Measurements from ENCODE around the gene KCNK10.

Gene KCNK10

DNA sequence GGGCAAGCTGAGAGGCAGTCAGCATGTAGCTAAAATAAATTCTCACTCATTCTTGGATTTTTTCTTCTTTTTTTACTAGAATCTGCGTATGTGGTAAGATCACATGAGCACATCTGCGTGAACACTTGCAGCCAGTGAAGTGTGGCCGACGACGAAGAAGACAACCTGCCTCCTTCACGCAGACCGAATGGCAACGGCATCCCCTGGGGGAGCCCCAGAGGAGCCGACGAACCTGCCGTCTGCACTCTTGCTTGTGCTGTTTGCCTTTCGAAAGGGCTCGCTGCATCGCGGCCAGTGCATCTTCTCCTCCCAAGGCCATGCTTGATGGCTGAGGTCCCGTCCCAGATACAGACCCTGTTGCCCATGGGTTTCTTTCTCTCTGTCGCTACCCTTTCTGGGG lies 113.8 kb downstream of the KCNK10 start:
- DNase-seq (ENCODE audit: low read depth, low spot score): no peak
- H3K4me1 ChIP-seq (ENCODE audit: insufficient read depth, insufficient read length): no peaks in the 10 kb centered on the region
- H3K4me3 ChIP-seq (ENCODE audit: insufficient read length, low read depth): no peak overlapping the region
- H3K9me3 ChIP-seq (ENCODE audit: insufficient read depth, low read length): no peaks in the 10 kb centered on the region
- H3K9ac ChIP-seq (ENCODE audit: insufficient read length, low read depth): no peak overlapping the region
- TF ChIP-seq YY1 (IDR thresholded peaks at IDR 0.05; ENCODE audit: insufficient read depth, insufficient read length) (no peak), SUZ12 (IDR thresholded peaks at IDR 0.05; ENCODE audit: extremely low read depth, insufficient read depth, insufficient read length) (no peak), ZNF274 (IDR thresholded peaks at IDR 0.05; ENCODE audit: low read depth, low read length) (no peak)
- H3K36me3 ChIP-seq (ENCODE audit: insufficient read depth, insufficient read length, low read length): no peaks in the 10 kb centered on the region
- H3K27me3 ChIP-seq (ENCODE audit: insufficient read depth, insufficient read length): no peaks in the 10 kb centered on the region

DNA sequence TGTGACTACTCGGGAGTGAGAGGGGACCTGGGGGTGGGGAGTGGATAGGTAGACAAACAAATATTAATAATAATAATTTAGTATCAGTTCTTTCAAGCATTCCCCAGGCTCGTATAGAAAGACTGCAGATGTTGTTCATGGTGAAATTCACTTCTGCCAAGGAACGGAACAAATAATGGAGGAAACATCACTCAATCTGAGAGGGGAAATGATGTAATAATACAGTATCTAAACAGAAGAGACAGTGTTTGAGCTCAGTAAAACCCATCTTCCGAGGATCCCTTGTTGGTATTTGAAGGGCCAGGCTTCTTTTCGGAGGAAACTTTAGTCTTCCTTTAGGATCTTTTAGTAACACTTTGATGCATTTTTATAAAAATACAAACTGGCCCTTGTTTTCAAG lies 114.2 kb downstream of the KCNK10 start:
- Histone ChIP-seq H3K4me1 (ENCODE audit: insufficient read depth, insufficient read length) (no peaks in the 10 kb centered on the region), H3K9me3 (ENCODE audit: insufficient read depth, low read length) (no peaks in the 10 kb centered on the region), H3K27me3 (ENCODE audit: insufficient read depth, insufficient read length) (no peaks in the 10 kb centered on the region), H3K4me3 (ENCODE audit: insufficient read length, low read depth) (no peak overlapping the region), H3K36me3 (ENCODE audit: insufficient read depth, insufficient read length, low read length) (no peaks in the 10 kb centered on the region), H3K9ac (ENCODE audit: insufficient read length, low read depth) (no peak overlapping the region)
- no peak for DNase-seq (ENCODE audit: low read depth, low spot score)
- no peak for TF ChIP-seq SUZ12 (IDR thresholded peaks at IDR 0.05; ENCODE audit: extremely low read depth, insufficient read depth, insufficient read length)
- no peak for TF ChIP-seq ZNF274 (IDR thresholded peaks at IDR 0.05; ENCODE audit: low read depth, low read length)
- TF ChIP-seq YY1 (IDR thresholded peaks at IDR 0.05; ENCODE audit: insufficient read depth, insufficient read length): no peak

DNA sequence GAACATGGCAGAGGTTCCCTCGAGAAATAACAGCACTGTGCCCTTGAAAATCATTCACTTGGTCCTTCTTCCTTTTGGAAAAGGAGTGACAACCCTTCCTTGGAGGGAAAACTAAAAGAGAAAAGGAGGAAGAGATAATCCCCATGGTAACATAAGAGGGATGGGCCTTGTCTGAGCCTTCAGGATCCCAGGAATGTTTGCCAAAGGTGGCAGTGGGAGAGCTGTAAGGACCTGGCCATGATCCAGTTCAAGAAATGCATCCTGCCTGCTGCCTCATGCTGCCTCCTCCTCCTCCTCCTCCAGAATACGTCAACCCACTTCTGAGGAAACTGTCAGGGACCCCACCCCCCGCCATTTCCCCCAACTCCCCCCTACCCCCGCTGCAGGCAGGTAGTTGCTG lies 118.8 kb downstream of the KCNK10 start:
- Histone ChIP-seq H3K9ac (ENCODE audit: insufficient read length, low read depth) (no peak overlapping the region), H3K36me3 (ENCODE audit: insufficient read depth, insufficient read length, low read length) (no peaks in the 10 kb centered on the region), H3K27me3 (ENCODE audit: insufficient read depth, insufficient read length) (no peaks in the 10 kb centered on the region), H3K9me3 (ENCODE audit: insufficient read depth, low read length) (no peaks in the 10 kb centered on the region), H3K4me3 (ENCODE audit: insufficient read length, low read depth) (no peak overlapping the region), H3K4me1 (ENCODE audit: insufficient read depth, insufficient read length) (no peaks in the 10 kb centered on the region)
- TF ChIP-seq ZNF274 (IDR thresholded peaks at IDR 0.05; ENCODE audit: low read depth, low read length) (no peak), YY1 (IDR thresholded peaks at IDR 0.05; ENCODE audit: insufficient read depth, insufficient read length) (no peak), SUZ12 (IDR thresholded peaks at IDR 0.05; ENCODE audit: extremely low read depth, insufficient read depth, insufficient read length) (no peak)
- DNase-seq (ENCODE audit: low read depth, low spot score): no peak

DNA sequence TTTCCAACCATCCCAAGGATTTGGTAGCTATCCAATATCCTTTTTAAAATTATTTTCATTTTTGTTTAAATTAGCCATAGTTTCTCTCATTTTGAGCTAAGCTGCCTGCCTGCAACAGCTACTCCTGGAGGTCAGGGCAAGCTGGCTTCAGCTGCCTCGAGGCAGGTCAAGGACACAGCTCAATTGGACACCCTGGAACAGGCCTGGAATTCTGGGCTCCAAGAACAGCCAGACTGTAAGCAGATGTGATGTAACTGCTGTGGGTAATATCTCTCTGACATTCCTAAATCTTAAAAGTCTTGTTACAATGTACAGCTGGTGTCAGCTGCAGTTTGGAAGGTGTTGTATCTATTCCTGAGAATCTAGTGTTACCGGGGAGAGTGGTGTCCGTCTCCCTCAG lies 119.8 kb downstream of the KCNK10 start:
- H3K27me3 ChIP-seq (ENCODE audit: insufficient read depth, insufficient read length): no peaks in the 10 kb centered on the region
- TF ChIP-seq YY1 (IDR thresholded peaks at IDR 0.05; ENCODE audit: insufficient read depth, insufficient read length) (no peak), ZNF274 (IDR thresholded peaks at IDR 0.05; ENCODE audit: low read depth, low read length) (no peak), SUZ12 (IDR thresholded peaks at IDR 0.05; ENCODE audit: extremely low read depth, insufficient read depth, insufficient read length) (no peak)
- no peaks in the 10 kb centered on the region for H3K4me1 ChIP-seq (ENCODE audit: insufficient read depth, insufficient read length)
- H3K4me3 ChIP-seq (ENCODE audit: insufficient read length, low read depth): no peak overlapping the region
- no peak overlapping the region for H3K9ac ChIP-seq (ENCODE audit: insufficient read length, low read depth)
- DNase-seq (ENCODE audit: low read depth, low spot score): no peak
- no peaks in the 10 kb centered on the region for H3K36me3 ChIP-seq (ENCODE audit: insufficient read depth, insufficient read length, low read length)
- H3K9me3 ChIP-seq (ENCODE audit: insufficient read depth, low read length): no peaks in the 10 kb centered on the region

DNA sequence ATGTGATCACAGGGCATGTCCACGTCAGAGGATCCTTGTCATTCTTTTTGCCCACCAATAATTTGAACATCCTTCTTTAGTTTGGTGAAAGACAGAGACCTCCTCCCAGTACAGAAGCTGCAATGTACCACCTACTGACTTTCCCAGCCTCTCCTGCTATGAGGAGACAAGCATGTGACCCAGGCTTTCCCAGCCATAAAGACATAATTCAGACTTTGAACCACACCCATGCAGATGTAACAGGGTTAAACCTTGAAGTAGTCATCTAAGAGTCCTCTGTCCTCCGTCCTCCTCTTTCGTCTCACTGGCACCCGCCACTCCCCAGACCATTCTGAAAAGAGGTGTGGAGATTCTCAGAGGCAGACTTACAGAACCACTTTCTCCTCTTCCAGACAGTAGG lies 120.8 kb downstream of the KCNK10 start:
- Histone ChIP-seq H3K9ac (ENCODE audit: insufficient read length, low read depth) (no peak overlapping the region), H3K9me3 (ENCODE audit: insufficient read depth, low read length) (no peaks in the 10 kb centered on the region), H3K4me1 (ENCODE audit: insufficient read depth, insufficient read length) (no peaks in the 10 kb centered on the region), H3K36me3 (ENCODE audit: insufficient read depth, insufficient read length, low read length) (no peaks in the 10 kb centered on the region), H3K27me3 (ENCODE audit: insufficient read depth, insufficient read length) (no peaks in the 10 kb centered on the region), H3K4me3 (ENCODE audit: insufficient read length, low read depth) (no peak overlapping the region)
- no peak for DNase-seq (ENCODE audit: low read depth, low spot score)
- no peak for TF ChIP-seq YY1 (IDR thresholded peaks at IDR 0.05; ENCODE audit: insufficient read depth, insufficient read length)
- no peak for TF ChIP-seq ZNF274 (IDR thresholded peaks at IDR 0.05; ENCODE audit: low read depth, low read length)
- TF ChIP-seq SUZ12 (IDR thresholded peaks at IDR 0.05; ENCODE audit: extremely low read depth, insufficient read depth, insufficient read length): no peak

DNA sequence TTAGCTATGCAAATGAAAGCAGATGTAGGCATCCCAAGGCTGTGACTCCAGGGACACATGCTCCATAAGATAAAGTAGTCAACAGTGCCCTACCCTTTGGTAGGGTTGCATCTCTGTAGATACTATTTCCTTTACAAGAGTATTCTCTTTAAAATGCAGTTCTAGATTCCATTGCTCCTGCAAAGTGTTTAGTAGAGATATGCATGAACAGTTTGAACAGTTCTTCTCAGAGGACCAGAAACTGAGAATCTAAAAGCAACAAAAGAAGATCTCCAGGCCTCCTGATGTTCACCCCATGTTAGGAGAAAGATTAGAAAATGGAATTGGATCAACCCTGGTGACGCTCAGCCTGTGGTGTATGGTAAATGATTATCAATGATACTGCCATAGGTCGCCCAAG lies 121.2 kb downstream of the KCNK10 start:
- no peaks in the 10 kb centered on the region for H3K9me3 ChIP-seq (ENCODE audit: insufficient read depth, low read length)

DNA sequence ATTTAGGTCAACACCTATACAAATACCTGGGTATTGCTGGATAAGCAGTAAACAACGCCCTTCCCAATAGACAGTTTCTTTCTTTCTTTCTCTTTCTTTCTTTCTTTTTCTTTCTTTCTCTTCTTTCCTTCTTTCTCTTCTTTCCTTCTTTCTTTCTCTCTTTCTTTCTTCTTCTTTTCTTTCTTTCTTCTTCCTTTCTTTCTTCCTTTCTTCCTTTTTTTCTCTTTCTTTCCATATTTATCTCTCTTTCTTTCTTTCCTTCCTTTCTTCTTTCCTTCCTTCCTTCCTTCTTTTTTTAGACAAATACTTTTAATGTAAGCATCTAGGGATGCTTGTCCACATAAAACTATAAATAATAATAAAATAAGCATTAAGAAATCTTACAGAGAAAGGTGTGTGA lies 123.2 kb downstream of the KCNK10 start:
- Histone ChIP-seq H3K9me3 (ENCODE audit: insufficient read depth, low read length) (no peaks in the 10 kb centered on the region), H3K27me3 (ENCODE audit: insufficient read depth, insufficient read length) (no peaks in the 10 kb centered on the region), H3K9ac (ENCODE audit: insufficient read length, low read depth) (no peak overlapping the region), H3K36me3 (ENCODE audit: insufficient read depth, insufficient read length, low read length) (no peaks in the 10 kb centered on the region), H3K4me3 (ENCODE audit: insufficient read length, low read depth) (no peak overlapping the region), H3K4me1 (ENCODE audit: insufficient read depth, insufficient read length) (no peaks in the 10 kb centered on the region)
- DNase-seq (ENCODE audit: low read depth, low spot score): no peak
- TF ChIP-seq YY1 (IDR thresholded peaks at IDR 0.05; ENCODE audit: insufficient read depth, insufficient read length) (no peak), ZNF274 (IDR thresholded peaks at IDR 0.05; ENCODE audit: low read depth, low read length) (no peak), SUZ12 (IDR thresholded peaks at IDR 0.05; ENCODE audit: extremely low read depth, insufficient read depth, insufficient read length) (no peak)

More for the DNA sequence above, 121.2 kb downstream of the KCNK10 start:
- Histone ChIP-seq H3K4me1 (ENCODE audit: insufficient read depth, insufficient read length) (no peaks in the 10 kb centered on the region), H3K4me3 (ENCODE audit: insufficient read length, low read depth) (no peak overlapping the region), H3K36me3 (ENCODE audit: insufficient read depth, insufficient read length, low read length) (no peaks in the 10 kb centered on the region), H3K9ac (ENCODE audit: insufficient read length, low read depth) (no peak overlapping the region), H3K27me3 (ENCODE audit: insufficient read depth, insufficient read length) (no peaks in the 10 kb centered on the region)
- DNase-seq (ENCODE audit: low read depth, low spot score): no peak
- TF ChIP-seq YY1 (IDR thresholded peaks at IDR 0.05; ENCODE audit: insufficient read depth, insufficient read length) (no peak), SUZ12 (IDR thresholded peaks at IDR 0.05; ENCODE audit: extremely low read depth, insufficient read depth, insufficient read length) (no peak), ZNF274 (IDR thresholded peaks at IDR 0.05; ENCODE audit: low read depth, low read length) (no peak)

DNA sequence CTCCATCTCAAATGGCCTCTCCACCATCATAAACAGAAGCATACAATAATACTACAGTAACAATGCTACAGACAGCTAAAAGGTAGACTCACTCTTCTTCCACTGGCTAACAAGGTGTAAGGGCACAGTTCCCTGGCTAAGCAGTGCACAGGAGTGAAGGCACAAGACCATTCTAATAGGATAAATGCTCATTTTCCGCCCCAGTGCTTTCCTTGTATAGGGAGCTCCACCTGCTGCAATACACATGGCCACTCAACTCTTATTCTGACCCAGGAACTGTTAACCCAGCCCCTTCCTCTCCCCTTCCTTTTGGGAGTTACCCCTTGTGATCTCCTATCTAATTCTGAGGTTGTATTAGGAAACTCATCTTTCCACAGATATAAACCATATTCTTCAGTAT lies 124.6 kb downstream of the KCNK10 start:
- Histone ChIP-seq H3K36me3 (ENCODE audit: insufficient read depth, insufficient read length, low read length) (no peaks in the 10 kb centered on the region), H3K27me3 (ENCODE audit: insufficient read depth, insufficient read length) (no peaks in the 10 kb centered on the region), H3K4me3 (ENCODE audit: insufficient read length, low read depth) (no peak overlapping the region), H3K4me1 (ENCODE audit: insufficient read depth, insufficient read length) (no peaks in the 10 kb centered on the region), H3K9me3 (ENCODE audit: insufficient read depth, low read length) (no peaks in the 10 kb centered on the region), H3K9ac (ENCODE audit: insufficient read length, low read depth) (no peak overlapping the region)
- TF ChIP-seq SUZ12 (IDR thresholded peaks at IDR 0.05; ENCODE audit: extremely low read depth, insufficient read depth, insufficient read length) (no peak), YY1 (IDR thresholded peaks at IDR 0.05; ENCODE audit: insufficient read depth, insufficient read length) (no peak), ZNF274 (IDR thresholded peaks at IDR 0.05; ENCODE audit: low read depth, low read length) (no peak)
- DNase-seq (ENCODE audit: low read depth, low spot score): no peak
